NCI-H1694 treated with DMSO at 0.1 percent for 48 hours (cell line): ENCODE data around the gene ACADVL.
"Not testable (repeated sequence)": the region's sequence is repeated elsewhere in the genome, so short reads cannot be mapped to it uniquely, and the experiment has no call there.

Source experiments
- DNase-seq: peaks from one replicate; lab custom pipeline; 2025; lab: John Stamatoyannopoulos, UW

ACADVL gene

DNA sequence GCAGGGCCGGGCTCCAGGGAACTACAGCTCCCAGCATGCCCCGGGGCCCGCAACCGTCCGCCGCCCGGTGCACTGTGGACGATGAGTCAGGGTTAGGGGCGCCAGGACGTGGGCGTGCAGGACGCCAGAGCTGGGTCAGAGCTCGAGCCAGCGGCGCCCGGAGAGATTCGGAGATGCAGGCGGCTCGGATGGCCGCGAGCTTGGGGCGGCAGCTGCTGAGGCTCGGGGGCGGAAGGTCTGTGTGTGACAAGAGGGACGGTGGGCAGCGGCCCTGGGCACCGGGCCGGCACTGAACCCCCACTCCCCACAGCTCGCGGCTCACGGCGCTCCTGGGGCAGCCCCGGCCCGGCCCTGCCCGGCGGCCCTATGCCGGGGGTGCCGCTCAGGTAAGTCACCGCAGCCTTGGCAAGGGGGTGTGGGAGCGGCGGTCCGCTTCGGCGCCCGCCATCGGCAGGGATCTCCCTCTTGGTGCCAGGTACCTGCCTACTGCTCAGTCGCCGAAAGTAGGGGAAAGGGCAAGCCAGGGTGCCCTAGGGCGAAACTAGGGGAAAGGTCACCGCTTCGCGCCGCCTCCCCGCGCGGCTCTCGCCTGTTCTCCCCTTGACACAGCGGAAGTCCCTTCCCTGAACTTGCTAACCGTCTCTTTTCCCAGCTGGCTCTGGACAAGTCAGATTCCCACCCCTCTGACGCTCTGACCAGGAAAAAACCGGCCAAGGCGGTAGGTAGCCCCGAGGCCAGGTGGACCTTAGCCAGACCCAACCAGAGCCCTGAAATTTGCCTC, at the start of gene ACADVL, which contains the start of gene DLG4:
Gene ACADVL (plus strand): TSS at position 127 of the 781 bp plus-strand sequence. CDS start 47 bp downstream, at position 174.
Gene DLG4 (minus strand): TSS at position 25 of the 781 bp plus-strand sequence.
- peak; percentile 59 for DNase-seq

- not testable (repeated sequence) for DNase-seq
These were observed 47.1 kb upstream of the ACADVL start for GRCh38 chr17:7172522-7173191.

DNA sequence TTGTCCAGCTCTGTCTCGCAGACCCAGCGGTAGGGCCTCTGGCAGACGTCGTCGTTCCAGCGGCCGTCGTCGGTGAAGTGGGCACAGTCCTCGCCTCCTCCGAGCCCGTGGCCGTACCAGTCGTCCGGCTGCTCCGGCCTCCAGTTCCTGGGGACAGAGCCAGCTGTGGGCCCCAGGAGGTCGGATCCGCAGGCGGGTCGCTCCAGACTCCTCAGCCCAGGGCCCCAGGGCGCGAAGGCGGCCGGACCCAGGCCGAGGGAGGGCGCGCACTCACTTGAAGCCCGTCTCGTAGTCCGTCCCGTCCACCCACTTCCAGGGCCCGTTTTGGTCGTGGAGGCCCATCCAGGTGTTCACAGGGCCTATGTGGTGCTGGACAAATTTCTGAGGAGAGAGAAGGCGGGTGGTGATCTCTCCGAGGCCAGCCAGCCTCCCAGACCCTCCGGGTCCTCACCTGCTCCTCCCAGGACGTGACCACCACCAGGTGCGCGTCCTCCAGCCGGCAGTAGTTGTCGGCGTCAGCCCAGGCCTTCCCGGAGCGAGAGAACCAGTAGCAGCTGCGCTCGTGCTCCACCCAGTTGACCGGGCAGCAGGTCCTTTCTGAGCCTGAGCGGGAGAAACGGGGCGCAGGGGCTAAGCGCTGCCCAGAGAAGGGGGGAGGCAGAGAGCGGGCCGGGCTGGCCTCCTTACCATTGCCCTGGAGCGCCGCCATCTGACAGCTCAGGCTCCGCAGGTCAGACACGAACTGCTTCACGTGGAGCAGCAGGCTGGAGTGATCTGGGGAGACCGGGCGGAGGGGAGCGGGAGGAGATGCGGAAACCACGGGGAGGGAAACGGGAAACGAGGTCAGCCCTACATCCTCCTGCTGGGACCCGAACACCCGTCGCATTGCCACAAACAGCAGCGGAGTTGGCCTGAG, 45.8 kb upstream of the ACADVL start:
- no peak for DNase-seq

DNA sequence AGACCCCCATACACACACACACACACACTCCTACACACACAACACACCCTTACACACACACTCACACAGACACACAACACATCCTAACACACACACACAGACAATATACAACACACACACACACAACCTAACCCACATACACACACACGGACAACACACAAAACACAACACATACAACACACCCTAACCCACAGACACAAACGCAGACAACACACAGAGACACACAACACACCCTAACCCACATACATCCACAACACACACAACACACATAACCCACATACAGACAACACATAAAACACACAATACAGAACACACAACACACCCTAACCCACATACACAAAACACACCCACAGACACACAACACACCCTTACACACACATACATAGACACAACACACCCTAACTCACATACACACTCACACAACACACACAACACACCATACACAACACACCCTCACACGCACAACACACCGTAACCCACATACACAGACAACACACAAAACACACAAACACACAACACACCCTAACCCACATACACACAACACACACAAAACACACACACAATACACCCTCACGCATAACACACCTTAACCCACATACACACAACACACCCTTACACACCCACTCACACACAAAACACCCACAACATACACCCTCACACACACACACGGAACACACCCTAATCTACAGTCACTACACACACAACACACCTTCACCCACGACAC, 45.0 kb upstream of the ACADVL start:
- DNase-seq, result no peak

- no peak for DNase-seq
These were observed 44.4 kb upstream of the ACADVL start for GRCh38 chr17:7175330-7175733.

DNA sequence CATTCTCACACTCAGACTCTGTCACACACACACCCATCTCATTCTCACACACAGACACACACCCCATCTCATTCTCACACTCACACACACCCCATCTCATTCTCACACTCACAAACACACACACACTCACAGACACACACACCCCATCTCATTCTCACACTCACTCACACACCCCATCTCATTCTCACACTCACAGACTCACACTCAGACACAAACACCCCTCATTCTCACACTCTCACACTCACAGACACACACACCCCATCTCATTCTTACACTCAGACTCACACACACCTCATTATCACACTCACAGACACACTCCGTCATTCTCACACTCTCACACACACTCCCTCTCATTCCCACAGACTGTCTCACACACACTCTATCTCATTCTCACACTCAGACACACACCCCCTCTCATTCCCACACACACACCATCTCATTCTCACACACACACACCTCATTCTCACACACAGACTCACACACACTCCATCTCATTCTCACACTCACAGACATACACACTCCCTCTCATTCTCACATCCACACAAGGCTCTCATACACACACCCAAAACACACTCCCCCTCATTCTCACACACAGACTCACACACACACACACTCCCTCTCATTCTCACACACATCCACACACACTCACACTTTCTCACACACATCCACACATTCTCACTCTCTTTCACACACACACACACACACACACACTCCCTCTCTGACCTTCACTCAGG, 43.5 kb upstream of the ACADVL start:
- no peak for DNase-seq

GRCh38 chr17:7176841-7177190, 42.9 kb upstream of the ACADVL start:
- no peak for DNase-seq

GRCh38 chr17:7177191-7177953, 42.4 kb upstream of the ACADVL start:
- DNase-seq, result peak; percentile 61

GRCh38 chr17:7177954-7178477, 41.7 kb upstream of the ACADVL start:
- peak; percentile 13 for DNase-seq

- DNase-seq, result no peak
These were observed 40.8 kb upstream of the ACADVL start for GRCh38 chr17:7178973-7179316.

- no peak for DNase-seq
These were observed 40.2 kb upstream of the ACADVL start, which contains the start of gene ASGR1 for GRCh38 chr17:7179317-7180254. Gene ASGR1, minus strand, starts transcription at chr17:7179370. Its CDS starts 807 bp downstream, at chr17:7178563.

GRCh38 chr17:7182101-7182500, 37.6 kb upstream of the ACADVL start:
- not testable (repeated sequence) for DNase-seq

DNA sequence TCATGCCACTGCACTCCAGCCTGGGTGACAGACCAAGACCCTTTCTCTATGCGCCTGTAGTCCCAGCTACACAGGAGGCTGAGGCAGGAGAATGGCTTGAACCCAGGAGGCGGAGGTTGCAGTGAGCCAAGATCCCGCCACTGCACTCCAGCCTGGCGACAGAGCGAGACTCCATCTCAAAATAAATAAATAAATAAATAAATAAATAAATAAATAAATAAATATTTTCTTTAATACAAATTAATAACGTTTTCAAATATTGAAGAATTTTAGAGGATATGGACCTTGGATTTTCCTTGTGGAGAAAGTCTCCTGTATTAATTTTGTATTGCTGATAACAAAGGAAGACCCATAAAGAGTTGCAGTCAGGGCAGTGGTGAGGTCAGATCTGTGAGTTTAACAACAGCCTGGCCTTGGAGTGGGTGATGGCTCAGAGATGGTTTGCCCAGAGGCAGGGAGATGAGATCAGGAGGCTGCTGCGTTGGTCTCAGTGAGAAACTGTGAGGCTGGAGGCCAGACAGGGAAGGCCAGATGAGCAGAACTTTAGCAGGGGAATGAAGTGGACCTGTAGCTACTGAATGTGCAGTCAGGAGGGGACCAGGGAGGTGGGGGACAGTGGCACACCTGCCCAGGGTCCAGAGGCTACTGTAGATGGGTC, 36.2 kb upstream of the ACADVL start:
- no peak for DNase-seq

DNA sequence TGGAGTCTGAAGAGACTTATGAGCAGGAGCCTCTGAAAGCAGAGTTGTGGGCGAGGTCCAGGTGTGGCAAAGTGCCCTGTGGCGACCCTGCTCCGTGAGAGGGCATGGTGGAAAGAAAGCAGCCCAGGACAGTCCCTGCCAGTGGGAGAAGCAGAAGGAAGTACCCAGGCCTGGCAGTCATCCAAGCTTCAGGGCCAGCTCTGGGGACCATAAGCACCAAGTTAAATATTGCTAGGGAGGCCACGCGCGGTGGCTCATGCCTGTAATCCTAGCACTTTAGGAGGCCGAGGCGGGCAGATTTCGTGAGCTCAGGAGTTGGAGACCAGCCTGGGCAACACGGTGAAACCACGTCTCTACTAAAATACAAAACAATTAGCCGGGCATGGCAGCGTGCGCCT, 35.6 kb upstream of the ACADVL start:
- no peak for DNase-seq

GRCh38 chr17:7184647-7185046, 35.1 kb upstream of the ACADVL start:
- DNase-seq, result no peak

DNA sequence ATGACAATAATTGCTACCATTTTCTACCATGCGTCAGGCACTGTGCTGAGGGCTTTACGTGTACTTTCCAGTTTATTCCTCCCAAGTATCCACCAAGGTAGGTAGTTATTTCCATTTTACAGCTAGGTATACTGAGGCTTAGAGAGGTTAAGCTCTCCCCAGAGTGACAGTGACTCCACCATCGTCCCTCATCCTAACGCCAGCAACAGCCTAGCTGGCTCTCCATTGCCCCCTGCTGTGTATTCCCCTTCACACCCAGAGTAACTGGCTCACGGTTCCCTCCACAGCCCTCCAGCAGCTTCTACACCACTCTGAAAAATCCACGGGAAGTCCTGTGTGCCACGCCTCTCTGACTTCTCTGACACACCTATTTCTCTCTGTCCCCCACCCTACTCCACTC, 33.5 kb upstream of the ACADVL start:
- DNase-seq, result no peak

GRCh38 chr17:7190276-7190917, 29.3 kb upstream of the ACADVL start:
- DNase-seq, result no peak

DNA sequence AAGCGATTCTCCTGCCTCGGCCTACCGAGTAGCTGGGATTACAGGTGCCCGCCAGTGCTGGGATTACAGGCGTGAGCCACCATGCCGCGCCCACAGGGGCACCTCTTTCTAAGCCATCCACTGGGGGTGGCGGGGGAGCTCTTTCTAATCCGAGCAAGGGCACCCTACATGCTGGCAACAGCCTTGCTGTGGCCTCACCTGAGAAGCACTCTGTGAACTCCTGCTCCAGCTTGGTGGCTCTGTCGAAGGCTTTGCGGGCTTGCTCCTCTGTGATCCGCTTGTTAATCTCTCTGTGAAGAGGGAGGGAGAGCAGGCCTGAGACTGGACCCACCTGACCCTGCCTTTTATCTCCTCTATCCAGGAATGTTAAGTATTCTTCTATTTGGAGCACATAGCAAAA, 28.7 kb upstream of the ACADVL start:
- no peak for DNase-seq
